H7 (cell line): Measurements from ENCODE around the gene ACAP2. TPM values are rescaled to one million over a fixed set of nuclear protein-coding genes. Genes with fewer than 3 reads are reported as not detected.

Source experiments
- DNase-seq: peaks from one replicate; pipeline ENCODE4 v3.0.0; 2012
- H3K27me3 ChIP-seq: 2 replicates; pipeline ENCODE4 v1.6.0; 2011; ENCODE audit warnings: mild to moderate bottlenecking, low read length; ENCODE audit not compliant: control insufficient read depth, insufficient read depth
- H3K36me3 ChIP-seq: replicated peaks from 2 replicates; pipeline ENCODE4 v1.5.1; 2011; ENCODE audit warnings: low read length; ENCODE audit not compliant: control insufficient read depth, insufficient read depth
- H3K4me3 ChIP-seq: 2 replicates; pipeline ENCODE4 v1.5.1; 2011; ENCODE audit warnings: low read depth, mild to moderate bottlenecking, control low read depth, low read length, moderate library complexity; ENCODE audit not compliant: insufficient read depth
- total RNA-seq: library from RNA; depleted of rRNA; stranded (reverse); fragments of >200 nt; shearing (Covaris generic); gene quantifications from 2 replicates; pipeline ENCODE4 v1.2.3, GENCODE V29; 2014

Gene ACAP2
- total RNA-seq, 1 experiment from 2014 or later = 27.5 TPM

DNA sequence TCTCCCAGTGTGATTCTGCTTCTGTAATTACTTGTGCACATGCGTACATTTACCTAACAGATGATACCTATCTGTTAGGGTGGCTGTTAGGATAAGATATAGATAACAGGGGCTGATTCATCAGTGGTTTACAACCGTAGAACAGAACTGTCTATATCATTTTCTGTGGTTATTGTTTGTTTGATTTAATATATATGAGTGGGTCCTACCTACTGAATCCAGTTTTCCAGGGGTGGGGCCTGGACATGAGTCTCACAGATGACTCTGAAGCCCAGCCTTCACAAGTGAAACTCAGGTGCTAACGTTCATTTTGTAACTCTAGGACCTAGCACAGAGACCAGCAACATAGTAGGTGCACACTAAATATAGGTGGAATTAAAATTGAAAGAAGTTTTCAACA, 10.4 kb upstream of the ACAP2 start:
- DNase-seq = no peak
- Histone ChIP-seq H3K27me3 (no peaks in the 10 kb centered on the region), H3K4me3 (no peak overlapping the region), H3K36me3 (no peaks in the 10 kb centered on the region)

DNA sequence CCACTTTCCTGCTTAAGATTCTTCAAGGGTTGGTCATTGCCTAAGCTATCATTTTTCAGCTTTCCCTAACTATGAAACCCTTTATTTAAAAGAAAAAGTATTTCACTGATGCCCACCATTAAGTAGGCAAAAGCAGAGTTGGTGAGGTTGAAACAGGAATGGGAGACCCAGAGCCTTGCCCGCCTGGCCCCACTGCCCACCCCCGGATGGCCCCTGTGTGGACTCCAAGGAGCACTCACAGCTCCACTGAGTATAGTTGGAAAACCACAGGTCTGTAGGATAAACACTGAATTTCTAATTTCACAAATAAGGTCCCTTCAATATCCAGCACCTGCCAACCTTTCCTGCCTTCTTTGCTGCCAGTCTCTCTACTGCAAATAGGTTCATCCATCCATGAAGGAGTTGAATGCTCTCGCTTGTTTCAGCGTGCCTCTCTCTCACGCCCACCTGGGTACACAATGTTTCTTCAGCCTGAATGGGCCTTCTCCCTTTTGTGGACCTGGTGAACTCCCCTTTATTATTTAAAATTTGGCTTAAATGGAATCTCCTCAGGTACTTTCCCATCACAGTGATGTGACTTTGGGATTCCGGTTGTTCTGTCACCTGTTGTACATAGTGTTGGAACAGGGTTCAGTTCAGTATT, 8.7 kb upstream of the ACAP2 start:
- Histone ChIP-seq H3K36me3 (no peaks in the 10 kb centered on the region), H3K27me3 (no peaks in the 10 kb centered on the region), H3K4me3 (no peak overlapping the region)
- peak; percentile 24 for DNase-seq

DNA sequence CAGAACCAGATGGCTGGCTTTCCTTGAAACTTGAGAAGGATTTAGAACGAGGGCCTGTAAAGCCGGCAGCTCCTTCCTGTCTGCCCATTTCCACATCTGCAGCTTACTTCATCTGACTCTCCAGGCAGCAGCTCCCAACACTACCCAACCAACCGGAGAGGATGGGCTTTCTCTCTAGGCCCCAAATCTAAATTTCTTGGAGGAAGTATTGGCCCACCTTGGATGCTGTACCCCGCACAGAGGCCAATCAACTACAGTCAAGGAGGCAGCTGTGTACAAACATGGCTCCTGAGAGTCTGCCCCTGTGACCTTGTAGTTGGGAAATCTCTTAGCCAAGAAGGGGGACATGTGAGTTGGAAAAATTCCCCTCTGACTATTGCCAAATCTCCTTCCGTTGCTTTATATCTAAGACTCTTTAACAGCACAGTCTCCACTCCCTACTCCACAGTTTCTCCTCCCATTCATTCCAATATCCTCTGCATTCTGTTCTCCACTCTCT, 8.0 kb upstream of the ACAP2 start:
- Histone ChIP-seq H3K36me3 (no peaks in the 10 kb centered on the region), H3K4me3 (no peak overlapping the region), H3K27me3 (no peaks in the 10 kb centered on the region)
- DNase-seq = no peak

DNA sequence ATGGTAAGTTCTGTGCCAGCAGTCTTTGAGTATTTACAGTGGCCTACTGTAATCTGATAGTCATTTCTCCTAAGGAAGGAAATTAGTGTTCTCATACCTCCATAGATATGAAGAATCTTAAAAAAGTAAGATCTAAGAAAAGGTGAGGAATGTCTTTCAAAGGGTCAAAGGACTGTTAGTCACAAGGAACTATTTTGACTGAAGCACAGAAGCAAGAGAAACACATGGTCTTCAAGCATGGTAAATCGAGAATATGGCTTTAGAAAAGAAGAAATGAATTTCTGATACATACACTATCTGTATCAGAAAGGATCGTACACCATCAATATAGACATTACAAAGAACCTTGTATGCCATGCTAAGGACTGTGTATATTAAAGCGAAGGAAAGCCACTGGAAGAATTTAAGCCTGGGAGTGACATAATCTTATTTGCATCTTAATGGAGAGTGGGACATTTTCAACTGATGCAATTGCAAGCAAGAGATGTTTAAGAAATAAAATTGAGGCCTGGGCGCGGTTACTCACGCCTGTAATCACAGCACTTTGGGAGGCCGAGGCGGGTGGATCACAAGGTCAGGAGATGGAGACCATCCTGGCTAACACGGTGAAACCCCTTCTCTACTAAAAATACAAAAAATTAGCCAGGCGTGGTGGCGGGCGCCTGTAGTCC, 5.5 kb upstream of the ACAP2 start:
- Histone ChIP-seq H3K4me3 (no peak overlapping the region), H3K36me3 (no peaks in the 10 kb centered on the region), H3K27me3 (no peaks in the 10 kb centered on the region)
- DNase-seq = no peak

DNA sequence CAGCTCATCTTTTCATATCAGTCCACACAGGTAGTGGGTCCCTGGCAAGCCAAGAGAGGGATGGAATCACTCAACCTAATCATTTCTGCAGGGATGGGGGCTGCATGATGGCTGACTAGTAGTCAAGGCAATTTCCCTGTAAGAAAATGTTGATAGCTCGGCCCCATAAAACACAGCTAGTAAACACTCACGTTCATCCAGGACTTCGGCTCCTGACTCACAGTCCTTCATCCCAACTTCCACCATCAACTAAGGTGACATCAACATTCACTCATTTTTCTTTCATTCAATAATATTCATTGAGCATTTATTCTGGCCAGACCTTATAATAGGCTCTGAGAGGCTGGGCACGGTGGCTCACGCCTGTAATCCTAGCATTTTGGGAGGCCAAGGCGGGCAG, 4.4 kb upstream of the ACAP2 start:
- DNase-seq = no peak
- no peaks in the 10 kb centered on the region for H3K27me3 ChIP-seq
- no peaks in the 10 kb centered on the region for H3K36me3 ChIP-seq
- no peak overlapping the region for H3K4me3 ChIP-seq

DNA sequence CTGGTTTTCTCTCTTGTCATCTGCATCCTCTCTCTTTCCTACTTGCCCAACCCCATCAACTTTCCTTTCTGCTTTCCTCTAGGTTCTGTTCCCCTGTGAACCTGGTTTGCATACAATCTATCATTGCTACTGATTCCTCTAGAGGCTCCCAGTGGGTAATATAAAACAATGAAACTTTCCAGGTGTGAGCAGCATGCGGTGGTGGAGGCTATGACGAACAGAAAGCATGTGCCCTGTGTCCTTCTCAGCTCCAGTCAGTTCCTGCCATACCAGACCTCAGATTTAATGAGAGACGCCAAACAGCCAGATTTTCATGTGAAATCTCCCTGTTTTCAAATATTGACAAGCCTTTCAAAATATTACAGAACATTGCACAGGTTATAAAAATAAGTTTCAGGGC, 3.5 kb upstream of the ACAP2 start:
- Histone ChIP-seq H3K27me3 (no peaks in the 10 kb centered on the region), H3K36me3 (no peaks in the 10 kb centered on the region), H3K4me3 (no peak overlapping the region)
- peak; percentile 27 for DNase-seq

DNA sequence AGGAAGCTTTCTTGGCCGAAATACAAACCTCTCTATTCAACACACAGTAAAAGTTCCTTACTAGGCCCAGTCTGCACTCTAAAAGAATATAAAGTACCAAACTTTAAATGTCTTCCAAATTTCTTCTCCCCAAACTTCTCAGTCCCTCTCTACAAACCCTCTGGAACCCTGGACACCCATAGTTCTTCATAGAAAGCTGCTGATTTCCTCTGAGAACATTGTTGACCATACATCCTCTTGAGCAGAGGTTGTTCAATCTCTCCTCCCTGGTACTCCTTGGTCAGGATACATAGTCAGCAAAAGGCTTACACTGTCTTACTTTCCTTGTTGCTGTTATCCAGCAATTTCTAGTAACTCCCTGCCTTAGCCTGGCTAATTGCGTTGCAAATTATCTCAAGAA, 3.1 kb upstream of the ACAP2 start:
- Histone ChIP-seq H3K4me3 (no peak overlapping the region), H3K36me3 (no peaks in the 10 kb centered on the region), H3K27me3 (no peaks in the 10 kb centered on the region)
- DNase-seq = no peak

DNA sequence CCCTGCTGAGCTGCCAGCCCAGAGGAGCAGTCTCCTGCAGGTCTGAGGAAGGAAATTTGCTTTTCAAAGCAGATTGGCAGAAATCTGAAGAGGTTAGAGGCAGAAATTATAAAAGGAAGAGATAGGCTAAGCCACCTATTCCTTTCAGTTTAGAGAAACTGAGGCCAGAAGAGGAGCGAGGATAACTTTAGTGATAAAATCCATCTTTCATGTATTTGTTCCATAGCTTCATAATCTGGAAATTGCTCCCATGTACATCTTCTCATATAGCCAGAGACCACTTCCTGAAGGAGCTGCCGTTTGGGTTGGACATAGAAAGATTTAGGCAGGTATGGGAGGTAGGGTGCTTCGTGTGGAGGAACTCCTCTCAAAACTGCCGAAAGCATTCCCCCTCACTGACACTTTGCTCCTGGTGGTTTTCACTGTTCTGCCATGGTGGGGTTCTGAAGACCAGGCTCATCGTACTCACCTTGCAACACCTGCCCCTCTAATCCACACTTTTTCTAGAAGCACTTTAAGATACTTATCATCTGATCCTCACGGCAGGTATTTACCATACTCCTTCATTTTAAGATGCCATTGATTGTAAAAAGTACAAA, 670 bp upstream of the ACAP2 start:
- Histone ChIP-seq H3K27me3 (no peaks in the 10 kb centered on the region), H3K4me3 (no peak overlapping the region), H3K36me3 (no peaks in the 10 kb centered on the region)
- no peak for DNase-seq

DNA sequence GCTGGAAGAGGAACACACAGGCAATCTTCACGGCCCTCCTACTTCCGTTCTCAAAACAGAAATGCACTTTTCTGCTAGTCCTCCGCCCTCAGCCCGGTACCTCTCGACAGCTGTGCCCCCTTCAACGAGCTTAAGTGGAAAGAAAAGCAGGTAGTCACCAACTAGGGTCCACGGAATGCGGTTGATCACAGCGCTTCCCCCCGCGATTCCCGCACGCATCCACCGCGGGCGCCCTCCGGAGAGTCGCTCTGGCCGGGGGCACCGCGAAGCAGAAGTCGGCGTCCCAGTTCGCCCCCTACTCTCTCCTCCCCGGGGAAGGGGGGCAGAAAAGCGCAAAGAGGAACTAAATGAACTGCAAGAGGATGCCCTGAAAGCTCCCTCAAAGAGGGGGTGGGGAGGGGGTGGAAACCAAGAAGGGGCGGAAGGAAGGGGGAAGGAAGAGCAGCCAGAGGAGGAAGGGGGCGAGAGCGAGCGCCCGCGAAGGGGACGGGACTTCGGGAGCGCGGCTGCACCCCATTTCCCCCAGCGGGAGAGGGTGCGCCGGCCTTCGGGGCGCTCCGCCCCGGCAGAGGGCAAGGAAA, 738 bp downstream of the ACAP2 start:
- Histone ChIP-seq H3K27me3 (no peaks in the 10 kb centered on the region), H3K36me3 (no peaks in the 10 kb centered on the region), H3K4me3 (peak overlapping the region; percentile 72)
- DNase-seq = peak; percentile 77

DNA sequence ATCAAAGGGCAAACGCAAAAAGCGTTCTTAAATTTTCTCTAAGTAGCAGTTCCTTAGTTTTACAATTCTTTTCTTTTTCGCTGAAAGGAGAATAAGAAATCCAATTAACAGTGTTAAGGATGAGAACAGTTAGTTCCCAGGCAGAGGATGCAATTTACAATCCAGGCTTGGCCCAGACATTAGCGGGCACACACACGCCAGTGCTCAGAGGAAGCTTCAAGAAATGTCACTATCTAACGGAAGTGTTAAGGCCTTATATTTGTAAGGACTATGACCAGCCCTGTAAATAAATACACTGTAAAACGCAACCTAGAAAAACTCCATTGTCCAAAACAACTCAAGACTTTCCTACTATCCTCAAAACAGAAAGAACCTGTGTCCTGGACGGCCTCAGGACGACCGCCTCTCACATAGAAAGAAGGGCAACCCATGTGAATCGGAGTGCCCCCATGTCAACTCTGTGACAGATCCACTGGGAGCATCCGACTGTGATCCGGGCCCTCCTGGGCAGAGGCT, 1.3 kb downstream of the ACAP2 start:
- H3K27me3 ChIP-seq = no peaks in the 10 kb centered on the region
- no peaks in the 10 kb centered on the region for H3K36me3 ChIP-seq
- no peak for DNase-seq
- H3K4me3 ChIP-seq = peak overlapping the region; percentile 72

DNA sequence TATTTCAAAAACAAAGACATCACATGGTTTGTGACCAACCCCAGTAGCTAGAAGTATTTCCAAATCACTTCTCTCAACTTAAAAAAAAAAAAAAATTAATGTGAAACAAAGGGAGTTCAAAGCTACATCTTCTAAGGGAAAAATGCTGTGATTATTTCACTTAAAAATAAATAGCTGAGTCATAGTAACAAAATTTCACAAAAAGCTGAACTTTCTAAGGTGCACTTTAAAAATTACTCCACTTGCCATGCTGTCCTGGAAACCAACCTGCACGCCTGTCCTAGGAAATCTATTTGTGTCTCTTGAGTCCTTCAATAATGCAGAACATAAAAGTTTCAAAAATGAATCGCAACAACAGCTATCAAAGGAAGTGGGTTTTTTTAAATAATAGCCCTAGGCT, 1.8 kb downstream of the ACAP2 start:
- no peak overlapping the region for H3K4me3 ChIP-seq
- no peaks in the 10 kb centered on the region for H3K36me3 ChIP-seq
- DNase-seq = no peak
- no peaks in the 10 kb centered on the region for H3K27me3 ChIP-seq

DNA sequence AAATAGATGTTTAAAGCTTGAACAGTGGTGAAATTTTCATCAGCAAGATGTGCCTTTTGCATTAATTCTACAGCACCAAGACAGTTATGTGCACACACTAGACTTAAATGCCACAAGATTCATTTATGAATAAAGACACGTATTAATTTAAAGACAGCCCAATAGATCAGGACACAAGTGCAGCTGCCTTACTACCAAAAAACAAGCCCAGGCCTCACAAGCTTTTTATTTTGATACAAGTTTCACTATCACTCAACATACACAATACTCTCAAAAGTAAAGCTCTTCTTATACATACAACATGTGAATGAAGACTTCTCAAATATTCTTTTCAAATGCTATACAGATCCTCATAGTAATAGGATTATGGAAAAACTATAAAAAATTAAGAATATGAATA, 2.4 kb downstream of the ACAP2 start:
- Histone ChIP-seq H3K36me3 (no peaks in the 10 kb centered on the region), H3K27me3 (no peaks in the 10 kb centered on the region), H3K4me3 (no peak overlapping the region)
- DNase-seq = no peak

DNA sequence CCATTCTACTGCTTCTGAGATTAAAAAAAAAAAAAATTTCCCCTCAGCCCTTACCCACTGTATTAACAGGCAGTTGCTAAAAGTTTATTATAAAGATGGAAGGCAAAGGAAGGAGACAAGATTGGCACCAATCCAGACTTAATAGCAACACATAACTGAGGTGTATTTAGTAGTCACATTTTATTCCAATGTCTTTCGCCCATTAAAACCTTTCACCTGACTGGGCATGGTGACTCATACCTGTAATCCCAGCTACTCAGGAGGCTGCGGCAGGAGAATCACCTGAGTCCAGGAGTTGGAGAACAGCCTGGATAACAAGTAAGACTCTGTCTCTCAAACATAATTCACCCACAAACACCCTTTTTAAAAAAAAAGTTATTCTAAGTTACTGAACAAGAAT, 4.4 kb downstream of the ACAP2 start:
- Histone ChIP-seq H3K4me3 (no peak overlapping the region), H3K27me3 (no peaks in the 10 kb centered on the region), H3K36me3 (no peaks in the 10 kb centered on the region)
- no peak for DNase-seq

DNA sequence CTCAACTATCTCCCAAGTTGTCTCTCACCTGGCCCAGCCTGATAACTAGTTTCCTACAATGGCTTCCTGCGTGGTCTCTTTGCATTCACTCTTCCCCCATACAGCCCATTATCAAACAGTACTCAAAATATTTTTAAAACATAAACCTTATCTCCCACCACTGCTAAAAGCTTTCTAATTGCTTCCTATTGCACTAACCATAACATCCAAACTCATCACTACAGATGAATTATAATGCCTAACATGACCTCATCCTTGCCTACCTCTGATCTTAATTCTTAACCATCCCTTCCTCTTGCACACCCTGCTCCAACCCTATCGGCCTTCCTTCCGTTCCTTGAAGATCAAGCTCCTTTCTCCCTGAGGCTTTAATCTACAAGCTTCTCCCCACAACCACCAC, 17.0 kb downstream of the ACAP2 start:
- Histone ChIP-seq H3K36me3 (no peaks in the 10 kb centered on the region), H3K27me3 (no peaks in the 10 kb centered on the region), H3K4me3 (no peak overlapping the region)
- DNase-seq = no peak

DNA sequence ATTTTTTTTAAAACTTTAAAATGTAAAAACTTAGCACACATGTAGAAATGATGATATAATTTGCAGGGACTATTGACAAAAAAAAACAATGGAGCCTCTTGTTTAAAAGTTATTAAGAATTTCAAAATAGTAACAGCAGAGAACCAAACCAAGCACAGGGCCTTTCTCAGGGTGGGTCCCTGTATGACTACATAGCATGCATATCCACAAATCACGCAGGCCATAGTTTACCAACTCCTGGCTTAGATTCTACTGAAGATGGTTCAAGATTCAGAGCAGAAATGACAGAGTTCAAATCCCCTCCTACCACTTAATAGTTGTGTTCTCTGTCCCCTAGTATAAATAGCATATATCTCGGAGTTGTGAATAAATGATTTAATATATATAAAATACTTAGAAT, 19.0 kb downstream of the ACAP2 start:
- no peak overlapping the region for H3K4me3 ChIP-seq
- H3K27me3 ChIP-seq = no peaks in the 10 kb centered on the region
- H3K36me3 ChIP-seq = no peaks in the 10 kb centered on the region
- no peak for DNase-seq
